Mesenchymal stem cell (in vitro differentiated cells and primary cell): Measurements from ENCODE around the gene DENND2A.
A peak's percentile ranks its signal among the peaks of the same experiment; 100 is the strongest.

Experiments
- DNase-seq: peaks from one replicate; pipeline ENCODE4 v3.0.0-alpha.2; 2013
- H2AFZ ChIP-seq: one replicate; pipeline ENCODE4 v1.6.1; 2013; ENCODE audit warnings: low read depth, mild to moderate bottlenecking, control low read depth, inconsistent platforms, low read length, moderate library complexity
- H2AK5ac ChIP-seq: 2 replicates; pipeline ENCODE4 v1.6.1; 2013; ENCODE audit warnings: low read length, moderate library complexity, mild to moderate bottlenecking, inconsistent platforms; ENCODE audit not compliant: severe bottlenecking
- H2BK120ac ChIP-seq: one replicate; pipeline ENCODE4 v1.6.1; 2013; ENCODE audit warnings: low read depth, mild to moderate bottlenecking, inconsistent platforms, low read length, moderate library complexity
- H2BK12ac ChIP-seq, 2 experiments: one replicate each; pipeline ENCODE4 v1.6.1; 2013; ENCODE audit warnings: inconsistent platforms in 2 of 2, low read length in 2 of 2, mild to moderate bottlenecking in 2 of 2, moderate library complexity in 2 of 2, control low read depth in 1 of 2
- H2BK15ac ChIP-seq: one replicate; pipeline ENCODE4 v1.6.1; 2013; ENCODE audit warnings: mild to moderate bottlenecking, low read depth, inconsistent platforms; ENCODE audit not compliant: poor library complexity, severe bottlenecking
- H2BK5ac ChIP-seq: 2 replicates; pipeline ENCODE4 v1.6.1; 2013; ENCODE audit warnings: low read depth, mild to moderate bottlenecking, low read length, control low read depth, inconsistent platforms; ENCODE audit not compliant: poor library complexity, severe bottlenecking
- H3K14ac ChIP-seq, 2 experiments: one replicate each; pipeline ENCODE4 v1.6.1; 2013; ENCODE audit warnings: inconsistent platforms in 2 of 2, low read length in 2 of 2, control low read depth in 1 of 2, mild to moderate bottlenecking in 1 of 2, moderate library complexity in 1 of 2
- H3K18ac ChIP-seq, 2 experiments: one replicate each; pipeline ENCODE4 v1.6.1; 2013; ENCODE audit warnings: inconsistent platforms in 2 of 2, low read length in 2 of 2, control low read depth in 1 of 2, low read depth in 1 of 2, mild to moderate bottlenecking in 1 of 2
- H3K23ac ChIP-seq, 2 experiments: one replicate each; pipeline ENCODE4 v1.6.1; 2013; ENCODE audit warnings: inconsistent platforms in 2 of 2, low read length in 2 of 2, mild to moderate bottlenecking in 2 of 2, moderate library complexity in 2 of 2, control low read depth in 1 of 2
- H3K27ac ChIP-seq: 2 replicates; pipeline ENCODE4 v1.5.1; 2013; ENCODE audit warnings: mild to moderate bottlenecking, moderate library complexity, low read length, control low read depth, inconsistent platforms; ENCODE audit not compliant: poor library complexity, severe bottlenecking
- H3K27me3 ChIP-seq, 2 experiments: 2 replicates each; pipeline versions ENCODE4 v1.6.1 to v1.7.0; 2013; ENCODE audit warnings: low read length in 2 of 2, mild to moderate bottlenecking in 2 of 2, moderate library complexity in 2 of 2, control low read depth in 1 of 2, inconsistent platforms in 1 of 2; ENCODE audit not compliant: control insufficient read depth in 1 of 2, insufficient read depth in 1 of 2
- H3K36me3 ChIP-seq, 2 experiments: 2 replicates each; pipeline versions ENCODE4 v1.6.1 to v1.7.0; 2013; ENCODE audit warnings: low read length in 2 of 2, control low read depth in 1 of 2, inconsistent platforms in 1 of 2, low read depth in 1 of 2, mild to moderate bottlenecking in 1 of 2; ENCODE audit not compliant: insufficient read depth in 2 of 2, control insufficient read depth in 1 of 2
- H3K4ac ChIP-seq, 2 experiments: one replicate each; pipeline ENCODE4 v1.6.1; 2013; ENCODE audit warnings: inconsistent platforms in 2 of 2, low read length in 2 of 2, mild to moderate bottlenecking in 2 of 2, moderate library complexity in 2 of 2, control low read depth in 1 of 2, low read depth in 1 of 2
- H3K4me1 ChIP-seq: 2 replicates; pipeline ENCODE4 v1.6.1; 2013; ENCODE audit warnings: low read depth, low read length, control low read depth; ENCODE audit not compliant: control insufficient read depth, insufficient read depth
- H3K4me2 ChIP-seq: 2 replicates; pipeline ENCODE4 v1.6.1; 2013; ENCODE audit warnings: low read length, mild to moderate bottlenecking, inconsistent platforms; ENCODE audit not compliant: poor library complexity, severe bottlenecking
- H3K4me3 ChIP-seq, 2 experiments: 2 replicates each; pipeline versions ENCODE4 v1.5.1 to v1.7.0; 2013; ENCODE audit warnings: low read length in 2 of 2, mild to moderate bottlenecking in 2 of 2, control low read depth in 1 of 2, low read depth in 1 of 2; ENCODE audit not compliant: insufficient read depth in 1 of 2
- H3K79me1 ChIP-seq: replicated peaks from 2 replicates; pipeline ENCODE4 v1.6.1; 2013; ENCODE audit warnings: mild to moderate bottlenecking, control low read depth, low read length, inconsistent platforms; ENCODE audit not compliant: poor library complexity, severe bottlenecking
- H3K9ac ChIP-seq: 2 replicates; pipeline ENCODE4 v1.7.0; 2013; ENCODE audit warnings: mild to moderate bottlenecking, low read length, moderate library complexity
- H3K9me3 ChIP-seq: 2 replicates; pipeline ENCODE4 v1.7.0; 2013; ENCODE audit warnings: mild to moderate bottlenecking, low read length; ENCODE audit not compliant: control insufficient read depth
- H4K8ac ChIP-seq: one replicate; pipeline ENCODE4 v1.6.1; 2013; ENCODE audit warnings: inconsistent platforms, mild to moderate bottlenecking, low read length, moderate library complexity
- H4K91ac ChIP-seq: one replicate; pipeline ENCODE4 v1.6.1; 2013; ENCODE audit warnings: mild to moderate bottlenecking, low read length, inconsistent platforms
- WGBS: methylation state at CpG from one replicate; pipeline ENCODE4 v1.1.7; 2013; ENCODE audit warnings: mixed read lengths; 5-methylcytosine and 5-hydroxymethylcytosine counted together

The DENND2A gene

DNA sequence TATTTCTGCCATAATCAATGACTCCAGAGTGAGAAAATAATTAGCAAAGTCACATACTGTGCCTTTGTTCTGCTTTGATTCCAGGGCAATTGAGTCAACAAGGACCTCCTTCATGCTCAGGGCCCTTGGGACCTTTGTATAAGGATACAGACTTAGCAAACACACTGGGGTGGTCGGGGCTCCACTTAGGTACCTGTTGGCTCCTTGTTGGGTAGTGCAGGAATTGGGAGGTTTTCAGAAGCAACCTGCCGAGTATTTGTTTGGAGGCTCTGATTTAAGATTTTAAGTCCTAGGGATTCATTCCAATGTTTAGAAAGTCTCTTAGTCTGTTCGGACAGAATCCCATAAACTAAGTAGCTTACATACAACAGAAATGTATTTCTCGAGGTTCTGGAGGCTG, 35.1 kb upstream of the DENND2A start:
- no peak overlapping the region for H2BK120ac ChIP-seq
- no peak overlapping the region for H3K4me2 ChIP-seq
- H3K27ac ChIP-seq = no peak overlapping the region
- H3K4me1 ChIP-seq = peaks cover 17% of the 10 kb centered on the region
- H4K8ac ChIP-seq = no peak overlapping the region
- no peak overlapping the region for H3K18ac ChIP-seq
- H3K27me3 ChIP-seq = no peaks in the 10 kb centered on the region
- no peaks in the 10 kb centered on the region for H3K9me3 ChIP-seq
- no peak overlapping the region for H3K4ac ChIP-seq
- no peak overlapping the region for H2BK15ac ChIP-seq
- H3K14ac ChIP-seq = no peak overlapping the region
- H2BK12ac ChIP-seq = no peak overlapping the region
- H3K9ac ChIP-seq = peak overlapping the region; percentile 43
- no peak overlapping the region for H2AFZ ChIP-seq
- 91% methylated on average over 3 of the region's 4 CpGs for WGBS
- no peak overlapping the region for H2AK5ac ChIP-seq
- H4K91ac ChIP-seq = no peak overlapping the region
- peak overlapping the region in 1 of 2 experiments; percentile 17 for H3K4me3 ChIP-seq
- no peak overlapping the region for H2BK5ac ChIP-seq
- no peak for DNase-seq
- H3K36me3 ChIP-seq = peaks cover 23 to 39% of the 10 kb centered on the region in 2 experiments
- H3K79me1 ChIP-seq = peaks cover 14% of the 10 kb centered on the region
- no peak overlapping the region for H3K23ac ChIP-seq

- no peak overlapping the region for H3K23ac ChIP-seq
- no peak overlapping the region for H3K14ac ChIP-seq
- H3K9me3 ChIP-seq = no peaks in the 10 kb centered on the region
- H2BK120ac ChIP-seq = no peak overlapping the region
- peaks cover 17% of the 10 kb centered on the region for H3K4me1 ChIP-seq
- no peak overlapping the region for H2AFZ ChIP-seq
- H4K91ac ChIP-seq = no peak overlapping the region
- DNase-seq = peak; percentile 70
- no peak overlapping the region for H3K4me2 ChIP-seq
- no peak overlapping the region for H3K27ac ChIP-seq
- H3K79me1 ChIP-seq = peaks cover 14% of the 10 kb centered on the region
- WGBS = 56% methylated on average over 7 of the region's 8 CpGs
- peak overlapping the region in 1 of 2 experiments; percentile 89 for H3K4me3 ChIP-seq
- H3K36me3 ChIP-seq = peaks cover 18 to 33% of the 10 kb centered on the region in 2 experiments
- H2BK15ac ChIP-seq = no peak overlapping the region
- H4K8ac ChIP-seq = no peak overlapping the region
- H2AK5ac ChIP-seq = no peak overlapping the region
- no peak overlapping the region for H3K18ac ChIP-seq
- H3K4ac ChIP-seq = no peak overlapping the region
- no peak overlapping the region for H2BK12ac ChIP-seq
- H2BK5ac ChIP-seq = no peak overlapping the region
- peak overlapping the region; percentile 86 for H3K9ac ChIP-seq
- no peaks in the 10 kb centered on the region for H3K27me3 ChIP-seq
Measured at GRCh38 chr7:140674899-140675701, 34.5 kb upstream of the DENND2A start.

DNA sequence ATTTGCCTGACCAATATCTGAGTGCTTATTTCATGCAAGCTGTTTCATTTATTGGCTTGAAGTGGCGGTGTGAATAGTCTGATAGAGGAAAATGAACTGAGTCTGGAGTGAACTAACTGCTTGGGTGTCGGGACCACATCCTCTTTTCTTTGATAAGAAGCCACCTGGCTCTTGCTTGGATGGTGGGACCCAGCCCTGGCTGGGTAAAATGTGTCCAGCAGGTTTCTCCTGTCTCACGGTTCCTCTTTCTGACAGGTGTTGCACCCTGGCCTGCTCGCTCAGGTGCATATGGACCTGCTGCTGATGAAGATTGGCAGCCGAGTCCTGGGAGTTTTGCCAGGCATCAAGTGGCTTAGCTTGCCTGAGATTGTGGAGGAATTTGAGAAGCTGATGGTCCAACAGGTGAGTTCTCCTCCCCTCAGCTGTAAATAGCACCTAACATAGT, 33.8 kb upstream of the DENND2A start:
- no peak overlapping the region for H4K8ac ChIP-seq
- H3K4me3 ChIP-seq = peak overlapping the region in 1 of 2 experiments; percentile 89
- peak overlapping the region in 1 of 2 experiments; percentile 32 for H2BK12ac ChIP-seq
- WGBS = 97% methylated on average over 5 of the region's 5 CpGs
- H3K23ac ChIP-seq = no peak overlapping the region
- no peak overlapping the region for H2BK15ac ChIP-seq
- no peak overlapping the region for H3K4me2 ChIP-seq
- peaks cover 14% of the 10 kb centered on the region for H3K79me1 ChIP-seq
- H3K14ac ChIP-seq = no peak overlapping the region
- no peak overlapping the region for H2AK5ac ChIP-seq
- no peak overlapping the region for H3K4ac ChIP-seq
- DNase-seq = no peak
- no peak overlapping the region for H2AFZ ChIP-seq
- H3K27me3 ChIP-seq = no peaks in the 10 kb centered on the region
- no peak overlapping the region for H4K91ac ChIP-seq
- H3K4me1 ChIP-seq = peaks cover 17% of the 10 kb centered on the region
- no peak overlapping the region for H3K27ac ChIP-seq
- peaks cover 17 to 27% of the 10 kb centered on the region in 2 experiments for H3K36me3 ChIP-seq
- H3K9me3 ChIP-seq = no peaks in the 10 kb centered on the region
- peak overlapping the region; percentile 86 for H3K9ac ChIP-seq
- no peak overlapping the region for H2BK5ac ChIP-seq
- H3K18ac ChIP-seq = no peak overlapping the region
- no peak overlapping the region for H2BK120ac ChIP-seq

- no peak overlapping the region for H4K8ac ChIP-seq
- no peak overlapping the region for H4K91ac ChIP-seq
- peak overlapping the region; percentile 80 to 89 for H3K4me3 ChIP-seq
- H2AK5ac ChIP-seq = no peak overlapping the region
- peak overlapping the region; percentile 86 for H3K9ac ChIP-seq
- H3K79me1 ChIP-seq = peaks cover 11% of the 10 kb centered on the region
- 56% methylated on average over 18 of the region's 18 CpGs for WGBS
- H3K27ac ChIP-seq = no peak overlapping the region
- peak overlapping the region; percentile 94 for H2AFZ ChIP-seq
- H3K14ac ChIP-seq = no peak overlapping the region
- no peak overlapping the region for H2BK120ac ChIP-seq
- H2BK15ac ChIP-seq = no peak overlapping the region
- peaks cover 11 to 21% of the 10 kb centered on the region in 2 experiments for H3K36me3 ChIP-seq
- no peaks in the 10 kb centered on the region for H3K9me3 ChIP-seq
- no peak overlapping the region for H2BK5ac ChIP-seq
- H3K23ac ChIP-seq = no peak overlapping the region
- H3K4me1 ChIP-seq = peaks cover 17% of the 10 kb centered on the region
- peak overlapping the region; percentile 98 for H3K4me2 ChIP-seq
- H3K4ac ChIP-seq = peak overlapping the region in 1 of 2 experiments; percentile 1
- H3K18ac ChIP-seq = no peak overlapping the region
- peak overlapping the region in 1 of 2 experiments; percentile 3 for H2BK12ac ChIP-seq
- H3K27me3 ChIP-seq = no peaks in the 10 kb centered on the region
- DNase-seq = no peak
Measured at GRCh38 chr7:140673774-140674155, 33.2 kb upstream of the DENND2A start.
